ENCODE measurements around the gene NLRC5. TPM values are rescaled to one million over a fixed set of nuclear protein-coding genes. Genes with fewer than 3 reads are reported as not detected.

Gene NLRC5
- total RNA-seq, 1 donor from 2014 or later, result 29.9 TPM

DNA sequence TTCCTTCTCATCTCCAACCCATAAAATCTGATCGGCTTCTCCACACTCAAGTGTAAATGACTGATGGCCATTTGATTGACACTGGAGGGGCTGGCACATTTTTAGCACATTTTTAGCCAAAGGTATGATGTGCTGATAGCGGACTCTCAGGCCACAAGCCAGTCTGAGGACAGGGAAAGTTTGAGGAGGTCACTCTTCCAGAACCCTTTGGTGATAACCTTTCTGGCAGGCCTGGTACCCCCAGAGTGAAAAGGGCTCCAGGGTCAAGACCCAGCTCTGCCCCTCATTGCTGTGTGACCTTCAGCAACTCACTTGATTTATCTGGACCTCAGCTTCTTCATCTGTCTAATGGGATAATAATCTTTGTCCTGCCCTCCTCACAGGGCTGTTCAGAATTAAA, 1.7 kb upstream of the NLRC5 start:
- DNase-seq (ENCODE audit: low read depth) (no peak), FAIRE-seq (no peak)
- H3K4me3 ChIP-seq (ENCODE audit: insufficient read depth, low read depth, low read length), result no peak overlapping the region
- H3K9ac ChIP-seq (ENCODE audit: low read length), result no peak overlapping the region
- Mint-ChIP-seq H3K9me3 (ENCODE audit: unreplicated experiment) (peaks cover 3% of the 10 kb centered on the region), H3K27me3 (ENCODE audit: low read depth, unreplicated experiment) (peaks cover 11% of the 10 kb centered on the region), H3K4me1 (ENCODE audit: low read depth, unreplicated experiment) (peaks cover 27% of the 10 kb centered on the region), H3K27ac (ENCODE audit: unreplicated experiment) (no peak overlapping the region), H3K36me3 (ENCODE audit: low read depth, unreplicated experiment) (peaks cover 14% of the 10 kb centered on the region), H3K4me3 (ENCODE audit: unreplicated experiment) (peak overlapping the region; percentile 34)
- no peak overlapping the region for H2AFZ ChIP-seq (ENCODE audit: low read depth, low read length)
- H3K4me1 ChIP-seq (ENCODE audit: insufficient read depth, low read length), result peaks cover 38% of the 10 kb centered on the region
- no peak overlapping the region for H3K27ac ChIP-seq (ENCODE audit: low read depth, low read length)
- H3K4me2 ChIP-seq (ENCODE audit: low read length), result no peak overlapping the region
- no peaks in the 10 kb centered on the region for H3K9me3 ChIP-seq (ENCODE audit: insufficient read depth, low read depth, low read length)
- H4K20me1 ChIP-seq (ENCODE audit: insufficient read depth, low read length), result no peaks in the 10 kb centered on the region
- TF ChIP-seq, protein P1, sequence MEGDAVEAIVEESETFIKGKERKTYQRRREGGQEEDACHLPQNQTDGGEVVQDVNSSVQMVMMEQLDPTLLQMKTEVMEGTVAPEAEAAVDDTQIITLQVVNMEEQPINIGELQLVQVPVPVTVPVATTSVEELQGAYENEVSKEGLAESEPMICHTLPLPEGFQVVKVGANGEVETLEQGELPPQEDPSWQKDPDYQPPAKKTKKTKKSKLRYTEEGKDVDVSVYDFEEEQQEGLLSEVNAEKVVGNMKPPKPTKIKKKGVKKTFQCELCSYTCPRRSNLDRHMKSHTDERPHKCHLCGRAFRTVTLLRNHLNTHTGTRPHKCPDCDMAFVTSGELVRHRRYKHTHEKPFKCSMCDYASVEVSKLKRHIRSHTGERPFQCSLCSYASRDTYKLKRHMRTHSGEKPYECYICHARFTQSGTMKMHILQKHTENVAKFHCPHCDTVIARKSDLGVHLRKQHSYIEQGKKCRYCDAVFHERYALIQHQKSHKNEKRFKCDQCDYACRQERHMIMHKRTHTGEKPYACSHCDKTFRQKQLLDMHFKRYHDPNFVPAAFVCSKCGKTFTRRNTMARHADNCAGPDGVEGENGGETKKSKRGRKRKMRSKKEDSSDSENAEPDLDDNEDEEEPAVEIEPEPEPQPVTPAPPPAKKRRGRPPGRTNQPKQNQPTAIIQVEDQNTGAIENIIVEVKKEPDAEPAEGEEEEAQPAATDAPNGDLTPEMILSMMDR (IDR thresholded peaks at IDR 0.05; ENCODE audit: insufficient read depth, low read depth, low read length), result no peak
- no peak for TF ChIP-seq EZH2 (IDR thresholded peaks at IDR 0.05; ENCODE audit: insufficient read depth, low read length)
- H3K36me3 ChIP-seq (ENCODE audit: insufficient read depth, low read length), result no peaks in the 10 kb centered on the region
- H3K27me3 ChIP-seq (ENCODE audit: insufficient read depth, low read length), result peaks cover 4% of the 10 kb centered on the region
- H3K79me2 ChIP-seq (ENCODE audit: insufficient read depth, low read length), result peaks cover 23% of the 10 kb centered on the region

DNA sequence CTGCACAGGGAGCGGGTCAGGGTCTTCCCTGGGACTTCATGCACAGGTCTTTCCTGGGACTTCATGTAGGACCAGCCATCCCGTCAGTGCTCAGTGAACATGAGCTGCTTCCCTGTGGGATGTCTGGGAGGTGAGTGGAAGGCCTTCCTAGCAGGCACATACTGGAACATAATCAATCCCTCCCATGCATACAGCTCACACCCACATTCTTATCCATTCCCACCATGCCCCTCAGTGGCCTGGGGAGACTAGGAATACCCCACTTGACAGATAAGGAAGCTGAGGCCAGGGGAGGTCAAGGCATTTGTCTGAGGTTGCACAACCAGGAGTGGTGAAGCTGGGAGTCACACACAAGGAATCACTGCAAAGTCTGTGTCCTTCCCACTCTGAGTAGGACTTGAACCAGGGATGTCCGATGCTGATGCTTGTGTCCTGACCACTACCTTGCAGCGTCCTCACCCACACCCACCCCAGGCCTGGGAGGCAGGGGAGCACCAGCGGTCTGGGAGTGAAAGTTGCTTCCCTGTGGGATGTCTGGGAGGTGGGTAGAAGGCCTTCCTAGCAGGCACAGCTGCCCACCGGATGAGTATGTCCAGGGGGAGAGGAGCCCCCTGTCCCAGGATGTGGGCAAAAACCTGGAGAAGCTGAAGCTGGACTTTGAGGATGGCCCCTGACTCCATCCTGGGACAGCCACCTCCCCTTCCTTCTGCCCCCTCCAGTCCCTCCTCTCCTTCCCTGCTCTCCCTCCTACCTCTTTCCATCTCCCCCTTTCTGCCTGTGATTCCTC, 1.0 kb upstream of the NLRC5 start:
- H2AFZ ChIP-seq (ENCODE audit: low read depth, low read length), result peak overlapping the region; percentile 93
- peaks cover 27% of the 10 kb centered on the region for H3K4me1 Mint-ChIP-seq (ENCODE audit: low read depth, unreplicated experiment)

More for the DNA sequence above, 1.0 kb upstream of the NLRC5 start:
- peaks cover 3% of the 10 kb centered on the region for H3K9me3 Mint-ChIP-seq (ENCODE audit: unreplicated experiment)
- peak overlapping the region; percentile 84 for H3K4me3 ChIP-seq (ENCODE audit: insufficient read depth, low read depth, low read length)
- TF ChIP-seq, protein P1 (IDR thresholded peaks at IDR 0.05; ENCODE audit: insufficient read depth, low read depth, low read length), result no peak
- no peak for TF ChIP-seq EZH2 (IDR thresholded peaks at IDR 0.05; ENCODE audit: insufficient read depth, low read length)
- no peaks in the 10 kb centered on the region for H3K27me3 ChIP-seq (ENCODE audit: insufficient read depth, low read length)
- DNase-seq (ENCODE audit: low read depth), result no peak
- peak overlapping the region; percentile 89 for H3K27ac Mint-ChIP-seq (ENCODE audit: unreplicated experiment)
- H3K4me2 ChIP-seq (ENCODE audit: low read length), result peak overlapping the region; percentile 97
- H3K79me2 ChIP-seq (ENCODE audit: insufficient read depth, low read length), result peaks cover 29% of the 10 kb centered on the region
- no peaks in the 10 kb centered on the region for H3K36me3 ChIP-seq (ENCODE audit: insufficient read depth, low read length)
- H3K4me3 Mint-ChIP-seq (ENCODE audit: unreplicated experiment), result peak overlapping the region; percentile 96
- H3K36me3 Mint-ChIP-seq (ENCODE audit: low read depth, unreplicated experiment), result peaks cover 10% of the 10 kb centered on the region
- H4K20me1 ChIP-seq (ENCODE audit: insufficient read depth, low read length), result no peaks in the 10 kb centered on the region
- peaks cover 38% of the 10 kb centered on the region for H3K4me1 ChIP-seq (ENCODE audit: insufficient read depth, low read length)
- H3K9ac ChIP-seq (ENCODE audit: low read length), result peak overlapping the region; percentile 84
- H3K27me3 Mint-ChIP-seq (ENCODE audit: low read depth, unreplicated experiment), result peaks cover 10% of the 10 kb centered on the region
- H3K9me3 ChIP-seq (ENCODE audit: insufficient read depth, low read depth, low read length), result no peaks in the 10 kb centered on the region
- FAIRE-seq, result no peak
- no peak overlapping the region for H3K27ac ChIP-seq (ENCODE audit: low read depth, low read length)
